ENCODE results near the gene ARHGAP24. TPM values are rescaled to one million over a fixed set of nuclear protein-coding genes. Genes with fewer than 3 reads are reported as not detected.

Gene ARHGAP24
- total RNA-seq, 3 donors from 2014 or later = 20.6 to 60.2 (median 37.2) TPM

- TF ChIP-seq CTCF (IDR thresholded peaks at IDR 0.05) (no peak), POLR2AphosphoS5 (IDR thresholded peaks at IDR 0.05) (no peak), POLR2A (IDR thresholded peaks at IDR 0.05) (no peak)
- no peaks in the 10 kb centered on the region for H3K4me1 ChIP-seq
- intact Hi-C loops (cut with DNase I; ENCODE audit: low total_unique reads) = loop anchor here (5.0 kb wide), 1 partner anchor 292 kb away; no protein-coding TSS in a partner anchor
- no peaks in the 10 kb centered on the region for H3K36me3 ChIP-seq
- H3K9me3 ChIP-seq = no peaks in the 10 kb centered on the region
- no peak overlapping the region for H3K27ac ChIP-seq
- no peaks in the 10 kb centered on the region for H3K27me3 ChIP-seq
- H3K4me3 ChIP-seq = no peak overlapping the region
- DNase-seq (ENCODE audit: low spot score in 2 of 2) = no peak
Measured at GRCh38 chr4:85938902-85939301, 464.0 kb downstream of the ARHGAP24 start.

- Histone ChIP-seq H3K27ac (peak overlapping the region in 1 of 2 donors; percentile 41), H3K36me3 (no peaks in the 10 kb centered on the region), H3K4me1 (no peaks in the 10 kb centered on the region), H3K9me3 (no peaks in the 10 kb centered on the region), H3K4me3 (peak overlapping the region in 2 of 3 donors; percentile 13 to 14), H3K27me3 (no peaks in the 10 kb centered on the region)
- intact Hi-C loops (cut with DNase I; ENCODE audit: low total_unique reads) = loop anchor here (5.0 kb wide), 1 partner anchor 292 kb away; no protein-coding TSS in a partner anchor
- TF ChIP-seq POLR2A (IDR thresholded peaks at IDR 0.05) (no peak), CTCF (IDR thresholded peaks at IDR 0.05) (no peak), POLR2AphosphoS5 (IDR thresholded peaks at IDR 0.05) (no peak)
- no peak for DNase-seq (ENCODE audit: low spot score in 2 of 2)
Measured at GRCh38 chr4:85939595-85939994, 464.6 kb downstream of the ARHGAP24 start.

DNA sequence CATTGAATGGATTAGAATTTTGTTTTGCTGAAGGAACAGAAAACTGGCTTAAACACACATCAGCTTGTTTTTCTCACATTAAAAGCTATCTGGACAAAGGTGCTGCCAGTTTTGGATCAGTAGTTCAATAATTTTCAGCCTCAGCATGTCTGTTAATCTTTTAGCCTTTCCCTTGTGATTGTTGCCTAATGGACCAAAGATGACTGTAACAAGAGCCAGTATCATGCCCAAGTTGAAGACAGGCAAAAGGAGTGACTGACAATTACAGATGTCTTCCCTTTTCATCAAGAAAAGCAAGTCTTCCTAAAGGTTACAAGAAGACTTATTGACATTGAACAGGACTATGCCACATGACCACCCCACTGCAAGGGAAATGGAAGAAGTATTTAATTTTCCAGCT, 465.2 kb downstream of the ARHGAP24 start:
- Histone ChIP-seq H3K27ac (peak overlapping the region in 1 of 2 donors; percentile 41), H3K4me3 (no peak overlapping the region), H3K4me1 (no peaks in the 10 kb centered on the region), H3K36me3 (no peaks in the 10 kb centered on the region), H3K27me3 (no peaks in the 10 kb centered on the region), H3K9me3 (no peaks in the 10 kb centered on the region)
- intact Hi-C loops (cut with DNase I; ENCODE audit: low total_unique reads) = no loop called here
- no peak for DNase-seq (ENCODE audit: low spot score in 2 of 2)
- no peak for TF ChIP-seq POLR2A (IDR thresholded peaks at IDR 0.05)
- TF ChIP-seq POLR2AphosphoS5 (IDR thresholded peaks at IDR 0.05) = no peak
- TF ChIP-seq CTCF (IDR thresholded peaks at IDR 0.05) = no peak

DNA sequence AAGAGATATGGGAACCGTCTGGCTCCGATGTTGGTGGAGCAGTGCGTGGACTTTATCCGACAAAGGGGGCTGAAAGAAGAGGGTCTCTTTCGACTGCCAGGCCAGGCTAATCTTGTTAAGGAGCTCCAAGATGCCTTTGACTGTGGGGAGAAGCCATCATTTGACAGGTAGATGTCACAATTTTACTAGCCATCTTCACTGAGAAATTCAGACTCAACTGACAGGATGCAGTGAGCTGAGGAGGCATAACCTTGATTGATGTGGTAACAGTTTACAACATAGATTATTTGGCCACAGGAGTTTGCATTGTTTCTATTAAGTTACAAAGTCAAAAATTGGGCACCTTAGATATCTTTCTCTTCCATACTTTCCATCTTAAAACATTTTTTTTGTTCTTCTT, 467.2 kb downstream of the ARHGAP24 start:
- Histone ChIP-seq H3K4me3 (no peak overlapping the region), H3K4me1 (no peaks in the 10 kb centered on the region), H3K36me3 (no peaks in the 10 kb centered on the region), H3K27ac (no peak overlapping the region), H3K9me3 (no peaks in the 10 kb centered on the region), H3K27me3 (no peaks in the 10 kb centered on the region)
- DNase-seq (ENCODE audit: low spot score in 2 of 2) = no peak
- intact Hi-C loops (cut with DNase I; ENCODE audit: low total_unique reads) = no loop called here
- no peak for TF ChIP-seq POLR2AphosphoS5 (IDR thresholded peaks at IDR 0.05)
- no peak for TF ChIP-seq POLR2A (IDR thresholded peaks at IDR 0.05)
- no peak for TF ChIP-seq CTCF (IDR thresholded peaks at IDR 0.05)

DNA sequence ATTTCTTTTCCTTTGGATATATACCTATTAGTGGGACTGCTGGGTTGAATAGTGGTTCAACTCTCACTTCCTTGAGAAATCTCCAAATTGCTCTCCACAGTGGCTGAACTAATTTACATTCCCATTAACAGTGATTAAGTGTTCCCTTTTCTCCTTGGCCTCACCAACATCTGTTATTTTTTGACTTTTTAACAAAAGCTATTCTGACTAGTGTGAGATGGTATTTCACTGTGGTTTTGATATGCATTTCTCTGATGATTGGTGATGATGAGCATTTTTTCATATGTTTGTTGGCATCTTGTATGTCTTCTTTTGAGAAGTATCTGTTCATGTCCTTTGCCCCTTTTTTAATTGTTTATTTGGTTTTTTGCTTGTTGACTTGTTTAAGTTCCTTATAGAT, 471.9 kb downstream of the ARHGAP24 start:
- Histone ChIP-seq H3K9me3 (no peaks in the 10 kb centered on the region), H3K27ac (no peak overlapping the region), H3K4me3 (no peak overlapping the region), H3K27me3 (no peaks in the 10 kb centered on the region), H3K36me3 (no peaks in the 10 kb centered on the region), H3K4me1 (no peaks in the 10 kb centered on the region)
- TF ChIP-seq CTCF (IDR thresholded peaks at IDR 0.05) = no peak
- no peak for TF ChIP-seq POLR2A (IDR thresholded peaks at IDR 0.05)
- no peak for TF ChIP-seq POLR2AphosphoS5 (IDR thresholded peaks at IDR 0.05)
- DNase-seq (ENCODE audit: low spot score in 2 of 2) = no peak
- intact Hi-C loops (cut with DNase I; ENCODE audit: low total_unique reads) = no loop called here

Data from breast epithelium (tissue), 4 donors.